ENCODE data around the gene CD6. TPM values are rescaled to one million over a fixed set of nuclear protein-coding genes. Genes with fewer than 3 reads are reported as not detected.

The CD6 gene
- total and polyA plus RNA-seq, 2 of the 8 experiments (the other 6 are each of a cell fraction or from before 2014, with no cell fraction given) = 0.03 TPM; not detected in 1

- Histone ChIP-seq H3K14ac (ENCODE audit: insufficient read length) (no peak overlapping the region), H3K79me1 (ENCODE audit: low read depth, low read length) (no peaks in the 10 kb centered on the region), H3K79me2 (ENCODE audit: control insufficient read depth in 1 of 2, insufficient read depth in 2 of 2, low read length in 2 of 2) (no peaks in the 10 kb centered on the region), H4K91ac (replicated peaks; ENCODE audit: insufficient read length, low read length) (no peak overlapping the region), H3K4me1 (replicated peaks in 1 of 4; ENCODE audit: control insufficient read depth in 3 of 4, insufficient read depth in 4 of 4, low read length in 3 of 4) (no peaks in the 10 kb centered on the region), H3K4ac (replicated peaks; ENCODE audit: insufficient read length, low read depth, low read length) (no peak overlapping the region), H3K9me3 (ENCODE audit: insufficient read depth in 2 of 2, low read depth in 1 of 2, low read length in 1 of 2) (no peaks in the 10 kb centered on the region), H4K5ac (ENCODE audit: insufficient read length, low read depth, low read length) (no peak overlapping the region), H3K4me3 (ENCODE audit: extremely low read depth in 1 of 4, insufficient read depth in 2 of 4, low read depth in 3 of 4, low read length in 4 of 4) (no peak overlapping the region), H2AK5ac (ENCODE audit: low read depth, low read length) (no peak overlapping the region), H2BK15ac (ENCODE audit: low read length) (no peak overlapping the region), H2BK20ac (ENCODE audit: low read length) (no peak overlapping the region), H3K56ac (replicated peaks; ENCODE audit: insufficient read length, low read depth, low read length) (no peak overlapping the region), H4K20me1 (replicated peaks in 1 of 2; ENCODE audit: control insufficient read depth in 1 of 2, insufficient read depth in 2 of 2, low read length in 2 of 2) (no peaks in the 10 kb centered on the region), H2BK12ac (ENCODE audit: low read depth, low read length) (no peak overlapping the region), H2AFZ (ENCODE audit: low read length) (no peak overlapping the region), H2BK5ac (ENCODE audit: low read depth, low read length) (no peak overlapping the region), H3K18ac (ENCODE audit: extremely low read depth, low read length) (no peak overlapping the region), H3K23me2 (ENCODE audit: low read depth, low read length) (no peaks in the 10 kb centered on the region), H3K9ac (replicated peaks in 1 of 4; ENCODE audit: extremely low read depth in 1 of 4, low read depth in 3 of 4, low read length in 3 of 4) (no peak overlapping the region), H2BK120ac (replicated peaks; ENCODE audit: low read depth, low read length) (no peak overlapping the region), H3K27ac (ENCODE audit: low read depth, low read length) (no peak overlapping the region), H3K36me3 (ENCODE audit: control insufficient read depth in 2 of 4, insufficient read depth in 4 of 4, low read length in 3 of 4) (no peaks in the 10 kb centered on the region), H3K23ac (ENCODE audit: insufficient read length) (no peak overlapping the region), H3K27me3 (replicated peaks in 1 of 4; ENCODE audit: control insufficient read depth in 3 of 4, extremely low read depth in 1 of 4, insufficient read depth in 3 of 4, low read length in 3 of 4) (no peaks in the 10 kb centered on the region; a peak in 1 of 7 replicates), H4K8ac (ENCODE audit: extremely low read depth, insufficient read depth, low read length) (no peak overlapping the region; the same call in 1 of the 2 replicates), H3K4me2 (ENCODE audit: insufficient read depth in 1 of 2, low read depth in 2 of 2, low read length in 2 of 2) (no peak overlapping the region)
- no peak for DNase-seq (ENCODE audit: low read depth in 1 of 2, low spot score in 2 of 2)
- POLR2A ChIA-PET (ENCODE audit: partially characterized antibody) = no interaction called here
- TF ChIP-seq RNF2 (IDR thresholded peaks at IDR 0.05; ENCODE audit: borderline replicate concordance, low read depth, low read length, missing control alignments, poor library complexity, severe bottlenecking) = no peak
- no peak for TF ChIP-seq HDAC6 (IDR thresholded peaks at IDR 0.05; ENCODE audit: low read depth, low read length)
- no peak for TF ChIP-seq KDM5A (IDR thresholded peaks at IDR 0.05; ENCODE audit: low read length)
- TF ChIP-seq POLR2A (IDR thresholded peaks at IDR 0.05; ENCODE audit: control extremely low read depth in 1 of 2, low read depth in 2 of 2, low read length in 2 of 2) = no peak
- no peak for FAIRE-seq
- CTCF ChIA-PET (ENCODE audit: partially characterized antibody) = interaction anchor here (0.9 to 1.0 kb wide), 3 partner anchors 16 to 168 kb away, joined by 3 read pairs; no protein-coding TSS in a partner anchor
These were observed 6.4 kb downstream of the CD6 start for GRCh38 chr11:60977836-60978235.

Measured in H1 (cell line).